ENCODE data around the gene C1QTNF8.

DNA sequence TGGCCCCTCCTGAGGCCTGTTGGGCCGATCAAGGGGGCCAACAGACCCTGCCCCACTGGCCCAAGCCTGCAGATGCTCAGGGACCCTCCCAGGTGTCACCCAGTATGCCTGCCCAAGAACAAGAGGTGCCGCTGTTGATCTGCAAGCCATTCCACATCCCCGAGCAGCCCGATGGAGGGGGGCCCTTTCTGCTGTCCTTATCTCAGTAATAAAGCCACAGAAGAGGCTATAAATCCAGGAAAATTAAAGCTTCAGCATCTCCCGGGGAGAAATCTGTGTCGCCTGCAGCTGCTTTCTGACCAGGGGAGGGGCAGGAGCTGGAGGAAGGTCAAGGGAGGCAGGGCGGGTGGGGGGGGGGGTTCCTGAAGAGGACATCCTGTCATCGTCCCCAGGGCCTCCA lies 45.1 kb upstream of the C1QTNF8 start:
- TF ChIP-seq EZH2 (IDR thresholded peaks at IDR 0.05): no peak
- TF ChIP-seq, protein P1, sequence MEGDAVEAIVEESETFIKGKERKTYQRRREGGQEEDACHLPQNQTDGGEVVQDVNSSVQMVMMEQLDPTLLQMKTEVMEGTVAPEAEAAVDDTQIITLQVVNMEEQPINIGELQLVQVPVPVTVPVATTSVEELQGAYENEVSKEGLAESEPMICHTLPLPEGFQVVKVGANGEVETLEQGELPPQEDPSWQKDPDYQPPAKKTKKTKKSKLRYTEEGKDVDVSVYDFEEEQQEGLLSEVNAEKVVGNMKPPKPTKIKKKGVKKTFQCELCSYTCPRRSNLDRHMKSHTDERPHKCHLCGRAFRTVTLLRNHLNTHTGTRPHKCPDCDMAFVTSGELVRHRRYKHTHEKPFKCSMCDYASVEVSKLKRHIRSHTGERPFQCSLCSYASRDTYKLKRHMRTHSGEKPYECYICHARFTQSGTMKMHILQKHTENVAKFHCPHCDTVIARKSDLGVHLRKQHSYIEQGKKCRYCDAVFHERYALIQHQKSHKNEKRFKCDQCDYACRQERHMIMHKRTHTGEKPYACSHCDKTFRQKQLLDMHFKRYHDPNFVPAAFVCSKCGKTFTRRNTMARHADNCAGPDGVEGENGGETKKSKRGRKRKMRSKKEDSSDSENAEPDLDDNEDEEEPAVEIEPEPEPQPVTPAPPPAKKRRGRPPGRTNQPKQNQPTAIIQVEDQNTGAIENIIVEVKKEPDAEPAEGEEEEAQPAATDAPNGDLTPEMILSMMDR (IDR thresholded peaks at IDR 0.05 in 2 of 3, conservative IDR thresholded peaks at IDR 0.05 in 1 of 3; ENCODE audit: borderline replicate concordance in 1 of 3, insufficient read depth in 1 of 3, low read depth in 2 of 3, low read length in 2 of 3): no peak
- TF ChIP-seq, protein P2, sequence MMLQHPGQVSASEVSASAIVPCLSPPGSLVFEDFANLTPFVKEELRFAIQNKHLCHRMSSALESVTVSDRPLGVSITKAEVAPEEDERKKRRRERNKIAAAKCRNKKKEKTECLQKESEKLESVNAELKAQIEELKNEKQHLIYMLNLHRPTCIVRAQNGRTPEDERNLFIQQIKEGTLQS (IDR thresholded peaks at IDR 0.05): no peak
- TF ChIP-seq CEBPB (IDR thresholded peaks at IDR 0.05; ENCODE audit: low read depth): no peak
